Mesodermal cell (in vitro differentiated cells): ENCODE measurements around the gene FAM47C.
"Not testable (repeated sequence)": the region's sequence is repeated elsewhere in the genome, so short reads cannot be mapped to it uniquely, and the experiment has no call there.

Experiments
- H3K27ac ChIP-seq: 2 replicates; pipeline ENCODE4 v1.7.0; 2013; ENCODE audit warnings: mild to moderate bottlenecking, low read depth, low read length, moderate library complexity; ENCODE audit not compliant: severe bottlenecking
- H3K36me3 ChIP-seq: 2 replicates; pipeline ENCODE4 v1.7.1; 2013; ENCODE audit warnings: mild to moderate bottlenecking, low read length, moderate library complexity; ENCODE audit not compliant: control insufficient read depth, insufficient read depth
- H3K4me1 ChIP-seq: one replicate; pipeline ENCODE4 v1.7.1; 2013; ENCODE audit warnings: mild to moderate bottlenecking, low read length; ENCODE audit not compliant: insufficient read depth, control insufficient read depth, poor library complexity, severe bottlenecking
- H3K4me3 ChIP-seq: 2 replicates; pipeline ENCODE4 v1.7.0; 2013; ENCODE audit warnings: low read length, control low read depth, mild to moderate bottlenecking; ENCODE audit not compliant: insufficient read depth, poor library complexity, severe bottlenecking; ENCODE audit errors: extremely low read depth
- H3K9me3 ChIP-seq: 2 replicates; pipeline ENCODE4 v1.7.1; 2013; ENCODE audit warnings: mild to moderate bottlenecking, low read length, moderate library complexity; ENCODE audit not compliant: control insufficient read depth
- WGBS, 2 experiments: methylation state at CpG; one replicate each; pipeline ENCODE4 v1.1.5; 2013; ENCODE audit warnings: missing lambda C conversion rate in 2 of 2; ENCODE audit not compliant: insufficient coverage in 2 of 2; 5-methylcytosine and 5-hydroxymethylcytosine counted together

Gene FAM47C

DNA sequence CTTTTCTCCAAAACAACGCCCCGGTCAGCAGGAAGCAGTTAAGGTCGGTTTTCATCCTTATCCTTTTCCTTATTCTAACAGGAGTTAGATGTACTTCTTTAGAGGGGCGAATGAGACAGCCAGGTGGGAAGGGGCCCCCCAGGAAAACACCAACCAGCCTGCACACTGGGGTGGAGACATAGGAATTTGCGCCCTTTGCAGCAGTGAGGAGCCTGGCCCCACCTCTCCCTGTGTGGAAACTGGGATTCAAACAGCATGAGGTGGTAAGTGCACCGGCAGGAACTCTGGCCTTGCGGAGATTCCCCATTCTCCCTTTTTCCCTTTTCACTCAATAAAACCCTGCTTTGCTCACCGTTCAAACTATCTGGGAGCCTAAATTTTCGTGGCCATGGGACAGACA, 8.0 kb upstream of the FAM47C start:
- WGBS, 2 experiments, result 80% methylated on average over 2 of the region's 9 CpGs; no CpG with 5 or more reads in 1 of the 2 experiments
- Histone ChIP-seq H3K4me3 (no peak overlapping the region), H3K27ac (no peak overlapping the region), H3K4me1 (no peaks in the 10 kb centered on the region), H3K9me3 (no peaks in the 10 kb centered on the region), H3K36me3 (no peaks in the 10 kb centered on the region)

DNA sequence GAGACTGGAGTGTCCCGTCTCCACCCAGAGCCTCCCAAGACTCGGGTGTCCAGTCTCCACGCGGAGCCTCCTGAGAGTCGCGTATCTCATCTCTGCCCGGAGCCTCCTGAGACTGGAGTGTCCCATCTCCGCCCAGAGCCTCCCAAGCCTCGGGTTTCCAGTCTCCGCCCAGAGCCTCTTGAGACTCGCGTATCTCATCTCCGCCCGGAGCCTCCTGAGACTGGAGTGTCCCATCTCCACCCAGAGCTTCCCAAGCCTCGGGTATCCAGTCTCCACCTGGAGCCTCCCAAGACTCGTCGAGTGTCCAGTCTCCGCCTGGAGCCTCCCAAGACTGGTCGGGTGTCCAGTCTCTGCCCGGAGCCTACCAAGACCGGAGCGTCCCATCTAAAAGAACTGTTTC, 2.3 kb downstream of the FAM47C start:
- no peaks in the 10 kb centered on the region for H3K36me3 ChIP-seq
- H3K9me3 ChIP-seq, result no peaks in the 10 kb centered on the region
- H3K4me3 ChIP-seq, result no peak overlapping the region
- H3K27ac ChIP-seq, result no peak overlapping the region
- 93 to 98% methylated on average over 8 to 12 of the region's 22 CpGs for WGBS, 2 experiments
- no peaks in the 10 kb centered on the region for H3K4me1 ChIP-seq

DNA sequence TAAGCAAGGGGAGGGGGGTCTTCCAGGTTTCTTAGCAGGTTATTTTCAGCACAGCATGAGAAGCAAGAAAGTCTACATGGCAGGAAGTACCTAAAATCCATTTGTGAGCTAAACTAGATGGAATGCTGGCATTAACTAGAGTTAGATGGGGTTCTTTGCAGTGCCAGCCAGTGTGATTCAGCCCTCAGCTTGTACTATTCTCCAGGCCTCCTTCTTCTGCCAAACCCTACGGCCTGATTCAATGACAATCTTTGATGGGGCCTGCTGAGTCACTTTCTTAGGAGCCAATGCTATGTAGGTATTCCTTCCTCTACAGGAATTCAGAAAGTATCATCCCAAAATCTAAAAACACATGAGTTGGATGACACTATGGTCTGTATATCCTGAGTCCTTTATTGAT, 26.1 kb downstream of the FAM47C start:
- H3K36me3 ChIP-seq, H3K27ac ChIP-seq, H3K4me1 ChIP-seq, H3K9me3 ChIP-seq, H3K4me3 ChIP-seq: not testable (repeated sequence)
- no CpG with 5 or more reads among the region's 1 CpG for WGBS, 2 experiments

DNA sequence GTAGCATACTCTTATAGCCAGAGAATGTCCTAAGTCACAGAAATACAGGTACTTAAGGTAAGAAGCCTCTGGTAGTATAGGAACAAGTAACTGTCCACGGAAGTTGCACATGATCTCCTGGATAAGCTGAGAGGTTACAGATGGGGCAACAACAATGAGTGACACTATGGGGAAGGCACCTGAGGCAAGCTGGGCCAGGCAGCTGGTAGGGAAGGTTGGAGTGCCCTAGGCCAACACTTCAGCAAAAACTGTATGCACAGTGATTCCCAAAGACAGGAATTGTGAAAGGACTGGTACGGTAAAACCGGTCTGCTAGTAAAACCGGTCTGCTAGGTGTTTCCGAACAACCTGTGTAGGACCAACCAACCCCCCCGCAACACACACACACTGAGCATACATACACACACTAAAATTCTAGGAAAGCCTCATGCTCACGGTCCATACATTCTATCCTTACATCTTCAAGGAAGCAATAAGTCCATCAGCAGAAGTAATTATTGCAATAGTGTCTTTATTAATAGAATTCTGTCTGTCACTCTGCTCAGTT, 28.6 kb downstream of the FAM47C start:
- not testable (repeated sequence) for H3K27ac ChIP-seq, H3K4me1 ChIP-seq, H3K36me3 ChIP-seq, H3K4me3 ChIP-seq, H3K9me3 ChIP-seq
- WGBS, 2 experiments, result no CpG with 5 or more reads among the region's 7 CpGs

DNA sequence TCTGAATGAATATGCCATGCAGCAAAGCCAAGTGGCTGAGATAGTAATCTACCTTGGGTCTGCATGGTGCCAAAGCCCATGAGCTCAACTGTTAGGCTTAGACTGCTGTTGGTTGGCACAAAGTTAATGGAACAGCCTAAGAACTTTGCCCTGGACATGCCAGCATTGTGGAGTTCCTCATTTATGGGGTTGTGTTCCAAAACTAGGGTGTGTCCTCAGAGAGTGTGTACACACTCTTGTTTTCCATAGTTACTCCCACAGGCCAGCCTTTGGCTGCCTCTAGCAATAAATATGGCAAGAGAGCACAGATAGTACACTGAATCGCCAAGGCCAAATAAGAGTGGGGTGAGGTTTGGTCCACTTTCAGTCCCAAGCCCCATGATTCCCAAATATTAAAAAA, 30.6 kb downstream of the FAM47C start:
- not testable (repeated sequence) for H3K36me3 ChIP-seq, H3K4me3 ChIP-seq, H3K4me1 ChIP-seq, H3K27ac ChIP-seq, H3K9me3 ChIP-seq
- WGBS, 2 experiments, result no CpG with 5 or more reads among the region's 1 CpG

DNA sequence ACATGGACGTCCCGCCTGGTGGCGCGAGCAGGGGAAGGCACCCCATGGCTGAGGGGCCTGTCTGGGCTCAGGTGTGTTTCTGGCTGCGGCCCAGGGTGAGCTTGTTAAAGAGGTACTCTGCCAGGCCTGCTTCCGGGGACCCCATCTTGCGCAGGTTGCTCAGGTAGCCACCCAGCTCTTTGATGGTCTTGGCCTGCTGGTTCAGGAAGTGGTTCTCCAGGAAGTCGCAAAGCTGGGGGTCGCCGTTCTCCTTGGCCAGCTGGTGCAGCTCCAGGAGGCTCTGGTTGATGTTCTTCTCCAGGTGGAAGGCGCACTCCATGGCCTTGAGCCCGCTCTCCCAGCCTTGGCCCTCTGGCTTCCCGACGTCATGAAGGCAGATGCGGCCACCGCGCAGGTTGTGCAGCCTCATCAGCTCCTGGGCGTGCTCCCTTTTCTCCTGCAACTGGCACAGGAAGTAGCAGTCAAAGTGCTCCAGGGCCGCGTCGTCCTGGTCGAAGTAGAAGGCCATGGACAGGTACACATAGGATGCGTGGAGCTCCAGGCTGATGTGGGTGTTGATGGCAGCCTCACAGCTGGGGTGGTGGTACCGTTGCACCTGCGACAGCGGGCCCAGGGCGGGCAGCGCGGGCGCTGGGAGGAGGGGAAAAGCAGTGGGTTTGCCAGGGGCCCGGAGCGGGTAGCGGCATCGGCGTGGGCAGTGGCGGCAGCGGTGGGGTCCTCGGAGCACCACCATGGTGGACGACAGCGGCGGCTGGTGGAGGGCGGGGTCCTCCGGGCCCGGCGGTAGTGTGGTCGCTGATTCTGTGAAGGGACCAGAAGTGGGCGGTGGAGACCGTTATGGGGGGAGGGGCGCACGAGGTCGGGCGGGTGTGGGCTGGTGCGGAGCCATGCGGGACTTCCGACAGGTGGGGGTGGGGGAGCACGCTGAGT, 35.1 kb downstream of the FAM47C start:
- not testable (repeated sequence) for H3K9me3 ChIP-seq, H3K27ac ChIP-seq, H3K4me1 ChIP-seq, H3K36me3 ChIP-seq, H3K4me3 ChIP-seq
- WGBS, 2 experiments, result 95% methylated on average over 11 to 16 of the region's 56 CpGs

DNA sequence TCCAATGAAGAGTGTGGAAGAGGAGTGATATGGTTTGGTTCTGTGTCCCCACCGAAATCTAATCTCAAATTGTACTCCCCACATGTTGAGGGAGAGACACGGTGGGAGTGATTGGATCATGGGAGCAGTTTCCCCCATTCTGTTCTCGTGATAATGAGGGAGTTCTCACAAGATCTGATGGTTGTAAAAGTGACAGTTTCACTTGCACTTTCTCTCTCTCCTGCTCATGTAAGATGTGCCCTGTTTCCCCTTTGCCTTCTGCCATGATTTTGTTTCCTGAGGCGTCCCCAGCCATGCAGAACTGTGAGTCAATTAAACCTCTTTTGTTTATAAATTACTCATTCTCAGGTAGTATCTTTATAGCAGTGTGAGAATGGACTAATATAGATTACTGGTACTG, 39.6 kb downstream of the FAM47C start:
- H3K4me1 ChIP-seq, result no peaks in the 10 kb centered on the region
- no peak overlapping the region for H3K27ac ChIP-seq
- no peak overlapping the region for H3K4me3 ChIP-seq
- WGBS, 2 experiments, result 80% methylated on average over 1 of the region's 4 CpGs; no CpG with 5 or more reads in 1 of the 2 experiments
- no peaks in the 10 kb centered on the region for H3K9me3 ChIP-seq
- no peaks in the 10 kb centered on the region for H3K36me3 ChIP-seq

DNA sequence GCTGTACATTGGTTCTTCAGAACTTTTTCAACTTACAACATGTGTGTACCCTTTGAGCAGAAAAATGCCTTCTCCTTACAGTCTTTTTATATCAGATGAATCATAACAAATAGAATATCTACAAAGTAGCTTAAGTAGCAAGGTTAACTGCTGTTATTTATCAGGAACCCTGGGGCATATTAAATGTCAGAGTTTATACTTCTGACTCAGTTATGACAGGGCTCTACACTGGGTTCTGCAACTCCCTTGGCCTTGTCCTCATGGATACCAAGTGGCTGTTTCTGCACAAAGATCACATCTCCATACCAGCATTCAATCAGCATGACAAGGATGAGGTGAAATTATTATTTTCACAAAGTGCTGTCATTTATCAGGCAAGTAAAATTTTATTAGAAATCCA, 49.4 kb downstream of the FAM47C start:
- H3K4me3 ChIP-seq, H3K27ac ChIP-seq, H3K9me3 ChIP-seq, H3K36me3 ChIP-seq, H3K4me1 ChIP-seq: not testable (repeated sequence)

DNA sequence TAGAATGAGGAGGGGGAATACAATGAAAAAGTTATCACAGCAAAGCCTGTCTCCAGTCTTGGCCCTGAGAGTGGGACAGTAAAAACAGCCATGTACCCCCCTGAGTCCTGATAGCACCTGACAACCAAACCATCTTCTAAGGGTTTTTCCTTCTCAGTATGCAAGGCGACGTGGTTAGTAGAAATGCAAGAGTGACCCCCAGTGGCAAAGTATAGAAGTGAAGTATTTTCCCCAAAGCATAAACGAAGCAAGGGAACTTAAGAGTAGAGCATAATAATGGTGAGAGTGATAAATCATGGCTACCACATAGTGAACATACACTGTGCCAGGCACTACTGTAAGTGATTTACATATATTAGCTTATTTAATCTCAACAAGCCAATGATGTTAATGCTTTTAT, 52.8 kb downstream of the FAM47C start:
- H3K4me1 ChIP-seq, result no peaks in the 10 kb centered on the region
- no peaks in the 10 kb centered on the region for H3K36me3 ChIP-seq
- H3K9me3 ChIP-seq, result no peaks in the 10 kb centered on the region
- H3K4me3 ChIP-seq, result no peak overlapping the region
- no peak overlapping the region for H3K27ac ChIP-seq
- WGBS, 2 experiments, result no CpG with 5 or more reads among the region's 3 CpGs
